HEK293 (cell line): ENCODE results near the gene PPP1R14C.

Experiments used
- BCL6B ChIP-seq: fragments of 450-650 bp; formaldehyde crosslinking; IDR thresholded peaks from 2 replicates; pipeline ENCODE4 v1.5.1; 2017; ENCODE audit warnings: missing biosample characterization, missing genetic modification characterization
- HIC1 ChIP-seq: fragments of 450-650 bp; formaldehyde crosslinking; IDR thresholded peaks from 2 replicates; pipeline ENCODE4 v1.5.1; 2016; ENCODE audit warnings: missing biosample characterization, missing genetic modification characterization
- HOXC10 ChIP-seq: sonication (generic); formaldehyde crosslinking; IDR thresholded peaks from 2 replicates; pipeline ENCODE4 v1.8.1; 2023; ENCODE audit warnings: mild to moderate bottlenecking, missing genetic modification reagents
- KLF17 ChIP-seq: fragments of 450-650 bp; formaldehyde crosslinking; IDR thresholded peaks from 2 replicates; pipeline ENCODE4 v1.5.1; 2016; ENCODE audit warnings: missing biosample characterization, missing genetic modification characterization
- PATZ1 ChIP-seq: fragments of 450-650 bp; formaldehyde crosslinking; IDR thresholded peaks from 2 replicates; pipeline ENCODE4 v1.5.1; 2016; ENCODE audit warnings: missing biosample characterization, missing genetic modification characterization
- RBAK ChIP-seq: fragments of 450-650 bp; formaldehyde crosslinking; IDR thresholded peaks from 2 replicates; pipeline ENCODE4 v1.5.1; 2016; ENCODE audit warnings: missing biosample characterization, missing genetic modification characterization
- SCRT1 ChIP-seq: fragments of 450-650 bp; formaldehyde crosslinking; IDR thresholded peaks from 2 replicates; pipeline ENCODE4 v1.5.1; 2016; ENCODE audit warnings: missing biosample characterization, missing genetic modification characterization, borderline replicate concordance
- TRIM28 ChIP-seq: IDR thresholded peaks from 2 replicates; pipeline ENCODE4 v1.6.1; 2011; ENCODE audit warnings: low read length, control low read depth, borderline replicate concordance
- TSHZ1 ChIP-seq: fragments of 450-650 bp; formaldehyde crosslinking; IDR thresholded peaks from 2 replicates; pipeline ENCODE4 v1.5.1; 2016; ENCODE audit warnings: missing biosample characterization, missing genetic modification characterization, borderline replicate concordance
- WT1 ChIP-seq: fragments of 450-650 bp; formaldehyde crosslinking; IDR thresholded peaks from 2 replicates; pipeline ENCODE4 v1.5.1; 2016; ENCODE audit warnings: missing biosample characterization, missing genetic modification characterization
- ZBTB48 ChIP-seq: fragments of 450-650 bp; formaldehyde crosslinking; IDR thresholded peaks from 2 replicates; pipeline ENCODE4 v1.5.1; 2016; ENCODE audit warnings: missing biosample characterization, missing genetic modification characterization
- ZFP3 ChIP-seq: fragments of 450-650 bp; formaldehyde crosslinking; IDR thresholded peaks from 2 replicates; pipeline ENCODE4 v1.5.1; 2016; ENCODE audit warnings: low read depth, missing biosample characterization, missing genetic modification characterization
- ZIC2 ChIP-seq: fragments of 450-650 bp; formaldehyde crosslinking; IDR thresholded peaks from 2 replicates; pipeline ENCODE4 v1.5.1; 2016; ENCODE audit warnings: missing biosample characterization, missing genetic modification characterization
- ZNF169 ChIP-seq: fragments of 450-650 bp; formaldehyde crosslinking; IDR thresholded peaks from 2 replicates; pipeline ENCODE4 v1.5.1; 2016; ENCODE audit warnings: missing biosample characterization, missing genetic modification characterization
- ZNF223 ChIP-seq: fragments of 450-650 bp; formaldehyde crosslinking; IDR thresholded peaks from 2 replicates; pipeline ENCODE4 v1.5.1; 2016; ENCODE audit warnings: missing biosample characterization, missing genetic modification characterization
- ZNF23 ChIP-seq: fragments of 450-650 bp; formaldehyde crosslinking; IDR thresholded peaks from 2 replicates; pipeline ENCODE4 v1.5.1; 2016; ENCODE audit warnings: missing biosample characterization, missing genetic modification characterization, borderline replicate concordance
- ZNF280C ChIP-seq: fragments of 450-650 bp; formaldehyde crosslinking; IDR thresholded peaks from 2 replicates; pipeline ENCODE4 v1.5.1; 2016; ENCODE audit warnings: missing biosample characterization, missing genetic modification characterization
- ZNF416 ChIP-seq: fragments of 450-650 bp; formaldehyde crosslinking; IDR thresholded peaks from 2 replicates; pipeline ENCODE4 v1.5.1; 2016; ENCODE audit warnings: missing biosample characterization, missing genetic modification characterization
- ZNF558 ChIP-seq: fragments of 450-650 bp; formaldehyde crosslinking; IDR thresholded peaks from 2 replicates; pipeline ENCODE4 v1.5.1; 2016; ENCODE audit warnings: missing biosample characterization, missing genetic modification characterization
- ZNF596 ChIP-seq: fragments of 450-650 bp; IDR thresholded peaks from 2 replicates; pipeline ENCODE4 v1.5.0; 2018; ENCODE audit warnings: missing biosample characterization, mild to moderate bottlenecking, missing genetic modification characterization, moderate library complexity
- ZNF629 ChIP-seq: fragments of 450-650 bp; formaldehyde crosslinking; IDR thresholded peaks from 2 replicates; pipeline ENCODE4 v1.5.1; 2017; ENCODE audit warnings: missing biosample characterization, missing genetic modification characterization
- ZNF645 ChIP-seq: fragments of 450-650 bp; formaldehyde crosslinking; IDR thresholded peaks from 2 replicates; pipeline ENCODE4; 2016; ENCODE audit warnings: missing biosample characterization, missing genetic modification characterization
- ZNF664 ChIP-seq: fragments of 450-650 bp; formaldehyde crosslinking; IDR thresholded peaks from 2 replicates; pipeline ENCODE4 v1.5.1; 2016; ENCODE audit warnings: missing biosample characterization, missing genetic modification characterization
- ZNF670 ChIP-seq: fragments of 450-650 bp; formaldehyde crosslinking; IDR thresholded peaks from 2 replicates; pipeline ENCODE4 v1.5.1; 2016; ENCODE audit warnings: missing biosample characterization, missing genetic modification characterization, low read depth
- ZSCAN4 ChIP-seq: fragments of 450-650 bp; formaldehyde crosslinking; IDR thresholded peaks from 2 replicates; pipeline ENCODE4 v1.5.1; 2017; ENCODE audit warnings: missing biosample characterization, missing genetic modification characterization
- ZXDB ChIP-seq: fragments of 450-650 bp; formaldehyde crosslinking; IDR thresholded peaks from 2 replicates; pipeline ENCODE4 v1.5.1; 2016; ENCODE audit warnings: missing biosample characterization, missing genetic modification characterization

The PPP1R14C gene

GRCh38 chr6:150195996-150196417 is 53.2 kb downstream of the PPP1R14C start (continued):
- TF ChIP-seq ZFP3 (tag by site-specific recombination) (no peak), PATZ1 (tag by site-specific recombination) (peak; percentile 47; the same call in 1 of the 2 replicates), ZNF223 (tag by site-specific recombination) (no peak), ZNF629 (tag by site-specific recombination) (peak; percentile 84), HIC1 (tag by site-specific recombination) (no peak), ZNF416 (tag by site-specific recombination) (no peak), ZNF558 (peak; percentile 54; the same call in 1 of the 2 replicates), ZNF670 (tag by site-specific recombination) (no peak), ZXDB (peak; percentile 79), SCRT1 (tag by site-specific recombination) (no peak), ZSCAN4 (tag by site-specific recombination) (no peak), ZNF169 (tag by site-specific recombination) (no peak), ZNF596 (tag by site-specific recombination) (peak; percentile 53), ZNF664 (tag by site-specific recombination) (peak; percentile 32; the same call in 1 of the 2 replicates), KLF17 (peak; percentile 83), ZBTB48 (tag by site-specific recombination) (no peak), TRIM28 (peak; percentile 98), ZIC2 (tag by site-specific recombination) (peak; percentile 99), WT1 (peak; percentile 95), HOXC10 (CRISPR knock-in tag) (no peak), TSHZ1 (tag by site-specific recombination) (peak; percentile 98), ZNF23 (tag by site-specific recombination) (no peak), RBAK (no peak), BCL6B (peak; percentile 84), ZNF645 (tag by site-specific recombination) (no peak), ZNF280C (tag by site-specific recombination) (no peak)
